ENCODE results near the gene CRYBA2.

CRYBA2 gene

GRCh38 chr2:219031005-219031738 is 38.0 kb upstream of the CRYBA2 start:
- H3K79me2 ChIP-seq (ENCODE audit: insufficient read depth, low read length) = no peaks in the 10 kb centered on the region
- H4K20me1 ChIP-seq (ENCODE audit: insufficient read depth, low read length) = no peaks in the 10 kb centered on the region
- no peak overlapping the region for H3K27ac ChIP-seq (ENCODE audit: low read depth, low read length, poor library complexity, severe bottlenecking)
- peaks cover 5% of the 10 kb centered on the region; the same call in 1 of the 2 replicates for H3K27me3 ChIP-seq (ENCODE audit: insufficient read depth, low read length)
- no peak overlapping the region for H3K4me3 ChIP-seq (ENCODE audit: low read depth, low read length, poor library complexity, severe bottlenecking)
- H3K9ac ChIP-seq (ENCODE audit: low read length) = no peak overlapping the region
- H3K4me2 ChIP-seq (ENCODE audit: low read length) = no peak overlapping the region
- H3F3A ChIP-seq (ENCODE audit: insufficient read depth, low read length) = no peaks in the 10 kb centered on the region; the same call in 1 of the 2 replicates
- no peaks in the 10 kb centered on the region for H3K9me2 ChIP-seq (ENCODE audit: low read depth, low read length)
- H3K36me3 ChIP-seq (ENCODE audit: insufficient read depth, low read length) = no peaks in the 10 kb centered on the region
- no peak for TF ChIP-seq EZH2 (IDR thresholded peaks at IDR 0.05; ENCODE audit: borderline replicate concordance, low read length)
- no peak for TF ChIP-seq CTCF (IDR thresholded peaks at IDR 0.05; ENCODE audit: low read length)
- no peaks in the 10 kb centered on the region for H3K4me1 ChIP-seq (ENCODE audit: insufficient read depth, low read length, severe bottlenecking)
- no peaks in the 10 kb centered on the region for H3K9me3 ChIP-seq (ENCODE audit: low read length)
- H2AFZ ChIP-seq (ENCODE audit: low read length) = no peak overlapping the region

- no peak overlapping the region for H3K4me2 ChIP-seq (ENCODE audit: low read length)
- no peaks in the 10 kb centered on the region for H3K9me3 ChIP-seq (ENCODE audit: low read length)
- no peaks in the 10 kb centered on the region; the same call in 1 of the 2 replicates for H3F3A ChIP-seq (ENCODE audit: insufficient read depth, low read length)
- H3K36me3 ChIP-seq (ENCODE audit: insufficient read depth, low read length) = no peaks in the 10 kb centered on the region
- H3K4me3 ChIP-seq (ENCODE audit: low read depth, low read length, poor library complexity, severe bottlenecking) = no peak overlapping the region
- H3K79me2 ChIP-seq (ENCODE audit: insufficient read depth, low read length) = no peaks in the 10 kb centered on the region
- peaks cover 5% of the 10 kb centered on the region; the same call in 1 of the 2 replicates for H3K27me3 ChIP-seq (ENCODE audit: insufficient read depth, low read length)
- no peak for TF ChIP-seq EZH2 (IDR thresholded peaks at IDR 0.05; ENCODE audit: borderline replicate concordance, low read length)
- TF ChIP-seq CTCF (IDR thresholded peaks at IDR 0.05; ENCODE audit: low read length) = no peak
- no peak overlapping the region for H3K9ac ChIP-seq (ENCODE audit: low read length)
- no peaks in the 10 kb centered on the region for H4K20me1 ChIP-seq (ENCODE audit: insufficient read depth, low read length)
- H3K27ac ChIP-seq (ENCODE audit: low read depth, low read length, poor library complexity, severe bottlenecking) = no peak overlapping the region
- H3K4me1 ChIP-seq (ENCODE audit: insufficient read depth, low read length, severe bottlenecking) = no peaks in the 10 kb centered on the region
- H2AFZ ChIP-seq (ENCODE audit: low read length) = no peak overlapping the region
- no peaks in the 10 kb centered on the region for H3K9me2 ChIP-seq (ENCODE audit: low read depth, low read length)
Measured at GRCh38 chr2:219030177-219030940, 37.1 kb upstream of the CRYBA2 start.

GRCh38 chr2:219029829-219030165 is 36.6 kb upstream of the CRYBA2 start:
- Histone ChIP-seq H2AFZ (ENCODE audit: low read length) (no peak overlapping the region), H3K9me2 (ENCODE audit: low read depth, low read length) (no peaks in the 10 kb centered on the region), H3K79me2 (ENCODE audit: insufficient read depth, low read length) (no peaks in the 10 kb centered on the region), H3K27me3 (ENCODE audit: insufficient read depth, low read length) (peaks cover 5% of the 10 kb centered on the region; the same call in 1 of the 2 replicates), H3F3A (ENCODE audit: insufficient read depth, low read length) (no peaks in the 10 kb centered on the region; the same call in 1 of the 2 replicates), H3K4me1 (ENCODE audit: insufficient read depth, low read length, severe bottlenecking) (no peaks in the 10 kb centered on the region), H3K9ac (ENCODE audit: low read length) (no peak overlapping the region), H4K20me1 (ENCODE audit: insufficient read depth, low read length) (no peaks in the 10 kb centered on the region), H3K27ac (ENCODE audit: low read depth, low read length, poor library complexity, severe bottlenecking) (no peak overlapping the region), H3K4me2 (ENCODE audit: low read length) (no peak overlapping the region), H3K36me3 (ENCODE audit: insufficient read depth, low read length) (no peaks in the 10 kb centered on the region), H3K9me3 (ENCODE audit: low read length) (no peaks in the 10 kb centered on the region), H3K4me3 (ENCODE audit: low read depth, low read length, poor library complexity, severe bottlenecking) (no peak overlapping the region)
- TF ChIP-seq CTCF (IDR thresholded peaks at IDR 0.05; ENCODE audit: low read length) (peak; percentile 90), EZH2 (IDR thresholded peaks at IDR 0.05; ENCODE audit: borderline replicate concordance, low read length) (no peak)

All from OCI-LY1 (cell line).